ENCODE results near the gene MRM2.

Gene MRM2

DNA sequence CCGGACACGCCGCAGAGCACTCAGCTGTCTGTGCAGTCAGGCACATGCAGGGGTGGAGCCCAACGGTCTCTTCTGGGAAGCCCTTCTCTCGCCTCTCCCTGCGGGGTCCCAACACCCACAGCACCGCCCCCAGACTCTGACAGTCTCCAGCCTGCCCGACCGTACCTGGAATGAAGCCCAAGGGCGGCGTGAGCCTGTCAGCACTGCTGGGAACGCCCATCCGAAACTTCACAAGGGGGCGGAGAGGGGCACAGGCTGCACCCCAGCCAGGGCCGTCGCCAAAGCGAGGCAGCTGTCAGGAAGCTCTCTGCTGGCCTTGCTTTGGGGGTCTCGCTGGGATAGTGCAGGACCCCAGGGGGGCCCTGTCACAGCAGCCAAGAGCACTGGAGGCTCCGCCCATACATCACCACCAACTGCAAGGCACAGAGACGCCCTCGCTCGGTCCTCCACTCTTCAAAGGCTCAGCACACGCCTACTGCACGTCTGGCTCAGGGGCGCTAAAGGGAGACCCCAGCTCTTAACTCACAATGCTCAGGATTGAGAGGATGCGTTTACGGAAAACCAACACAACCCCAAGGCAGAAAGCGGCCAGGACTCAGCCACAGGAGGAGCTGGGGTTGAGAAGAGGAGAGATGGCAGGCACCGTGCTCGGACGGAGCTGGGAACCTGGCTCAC, 40.2 kb downstream of the MRM2 start:
- no peak for DNase-seq

DNA sequence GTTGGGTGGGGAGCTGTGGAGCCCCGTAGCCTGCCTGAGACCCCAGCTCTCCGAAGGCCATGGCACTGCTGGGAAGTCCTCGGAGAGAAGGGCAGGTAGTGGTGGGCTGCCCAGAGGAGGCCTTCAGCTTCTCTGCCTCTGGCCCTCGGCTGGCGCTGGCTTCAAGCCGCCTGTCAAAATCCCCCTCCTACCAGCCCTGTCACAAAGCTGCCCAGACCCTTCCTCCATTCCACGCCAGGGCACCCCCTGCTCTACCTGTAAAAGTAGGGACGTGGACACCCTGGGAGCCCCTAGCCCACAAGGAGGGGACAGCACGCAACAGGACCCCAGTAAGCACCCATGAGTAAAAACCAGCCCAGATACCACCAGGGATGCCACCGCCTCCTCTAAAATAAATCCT, 40.9 kb downstream of the MRM2 start:
- no peak for DNase-seq

DNA sequence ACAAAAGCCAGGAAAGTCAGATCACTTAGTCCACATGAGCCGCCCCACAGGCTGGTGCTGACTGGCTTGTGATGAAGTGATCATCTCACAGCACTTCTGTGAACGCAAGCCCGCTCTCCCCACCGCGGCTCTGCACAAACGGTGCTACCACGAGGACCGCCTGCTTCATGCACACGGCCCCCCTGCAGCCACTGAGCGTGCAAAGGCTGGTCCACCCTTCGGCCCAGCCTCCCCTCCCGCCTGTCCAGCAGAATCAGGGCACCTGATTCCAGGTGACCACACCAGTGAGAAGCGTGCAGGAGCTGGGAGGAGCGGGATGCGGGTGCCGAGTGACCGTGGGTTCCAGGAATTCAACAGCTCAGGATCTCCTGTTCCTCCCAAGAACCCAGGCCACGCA, 41.4 kb downstream of the MRM2 start:
- DNase-seq = no peak

DNA sequence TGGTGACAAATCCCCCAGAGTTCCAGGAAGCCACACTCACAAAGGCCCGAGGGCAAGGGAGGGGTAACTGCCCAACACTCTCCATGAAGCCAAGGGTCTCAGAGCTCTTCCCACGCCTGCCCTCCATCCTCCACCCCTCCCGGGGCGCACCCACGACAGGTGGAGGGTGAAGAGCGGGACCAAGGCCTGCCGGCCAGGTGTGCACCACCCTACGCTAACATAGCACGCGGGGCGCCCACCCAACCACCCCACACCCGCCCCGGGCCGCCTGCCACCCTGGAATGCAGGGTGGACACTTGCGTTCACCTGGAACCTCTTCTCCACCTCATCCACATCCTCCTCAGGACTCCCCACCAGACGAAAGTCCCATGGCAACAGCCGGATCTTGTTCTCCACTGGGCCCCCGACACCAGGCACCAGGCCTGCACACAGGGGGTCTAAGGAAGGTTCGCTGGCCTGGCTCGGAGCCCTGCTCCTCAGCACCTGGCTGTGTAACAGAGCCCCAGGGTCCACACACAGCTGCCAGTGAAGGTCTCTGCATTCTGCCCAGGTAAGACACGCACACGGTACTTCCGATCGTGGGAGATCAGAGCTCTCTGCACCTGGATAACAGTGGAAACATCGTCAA, 41.9 kb downstream of the MRM2 start:
- no peak for DNase-seq

DNA sequence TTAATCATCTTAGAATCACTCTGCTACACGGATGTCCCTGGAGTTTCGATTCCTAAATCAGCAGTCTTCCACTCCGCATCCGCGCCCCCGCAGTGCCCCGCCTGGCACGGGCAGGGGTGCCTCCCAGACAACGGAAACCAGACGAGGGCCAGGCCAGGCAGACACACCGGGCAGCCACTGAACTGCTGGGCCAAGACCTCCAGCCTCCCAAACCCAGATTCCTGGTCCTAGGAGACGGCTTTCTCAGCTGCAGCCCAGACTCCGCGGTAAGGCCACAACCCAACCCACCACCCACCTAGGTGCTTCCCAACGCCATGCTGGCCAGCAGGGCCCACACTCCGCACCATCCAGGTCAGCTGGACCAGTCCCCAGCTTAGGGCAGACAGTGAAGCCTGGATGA, 42.5 kb downstream of the MRM2 start:
- DNase-seq = no peak

DNA sequence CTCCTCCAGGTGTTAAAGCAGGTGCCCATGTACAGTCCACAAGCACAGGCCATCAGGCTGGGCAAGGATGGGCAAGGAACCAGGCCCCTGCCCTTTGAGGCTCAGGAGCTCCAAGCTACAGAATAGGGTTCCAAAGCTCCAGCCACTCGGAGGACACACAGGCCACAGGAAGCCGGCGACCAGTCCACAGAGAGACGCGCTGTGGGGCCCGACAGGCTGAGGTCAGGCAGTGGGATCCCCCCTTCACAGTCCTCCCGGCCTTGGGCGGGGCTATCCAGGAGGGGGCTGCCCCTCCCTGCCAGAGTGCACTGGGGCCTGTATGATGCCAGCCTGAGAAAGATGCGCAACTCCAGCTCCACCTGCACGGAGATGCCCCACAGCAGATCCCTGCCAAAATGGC, 43.2 kb downstream of the MRM2 start:
- no peak for DNase-seq

DNA sequence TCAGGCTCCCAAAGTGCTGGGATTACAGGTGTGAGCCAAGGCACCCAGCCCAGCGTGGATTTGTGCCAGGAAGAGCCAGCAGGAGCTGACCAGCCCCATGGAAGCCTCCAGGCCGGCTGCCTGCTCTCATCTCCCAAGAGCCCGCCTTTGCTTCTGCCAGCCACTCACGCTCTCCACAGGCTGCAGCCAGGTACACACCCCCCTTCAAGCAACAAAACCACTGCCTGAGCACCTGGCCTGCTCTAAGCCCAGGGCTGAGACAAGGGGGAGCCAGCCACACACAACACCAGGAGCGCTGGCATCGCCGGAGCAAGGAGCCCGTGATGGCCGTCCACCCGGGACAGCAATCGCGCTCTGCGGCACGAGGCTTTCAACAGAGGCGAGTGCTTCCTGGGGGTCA, 43.8 kb downstream of the MRM2 start:
- DNase-seq = no peak

DNA sequence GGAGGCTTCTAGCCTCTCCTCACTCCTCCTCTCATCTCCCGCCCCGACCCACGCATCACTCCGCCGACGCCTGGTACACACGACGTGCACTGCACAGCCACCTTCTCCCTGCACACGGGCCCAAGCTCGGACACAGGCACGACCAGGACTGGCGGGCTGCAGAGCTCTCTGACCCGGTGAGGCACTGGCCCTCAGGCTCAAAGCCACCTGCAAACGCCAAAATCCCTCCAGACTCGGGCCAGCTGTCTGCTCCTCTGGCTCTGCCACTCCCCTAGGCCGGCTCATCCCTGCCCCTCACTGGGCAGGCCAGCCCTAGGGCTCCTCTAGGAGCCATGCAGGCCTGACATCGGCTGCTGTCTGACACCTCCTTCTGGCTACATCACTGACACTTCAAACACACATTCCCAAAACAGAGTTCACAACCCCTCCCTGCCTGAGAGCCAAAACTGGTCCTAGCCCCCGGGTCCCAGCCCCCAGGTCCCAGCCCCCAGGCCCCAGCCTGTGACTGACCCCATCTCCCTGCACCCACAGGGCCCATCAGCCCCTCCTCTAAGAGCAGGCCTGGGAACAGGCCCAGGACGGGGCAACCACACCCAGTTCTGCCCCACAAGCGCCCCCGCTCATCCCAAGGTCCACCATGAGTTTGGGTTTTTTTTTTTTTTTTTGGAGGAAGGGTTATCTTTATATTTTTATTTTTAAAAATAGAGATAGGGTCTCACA, 44.4 kb downstream of the MRM2 start:
- no peak for DNase-seq

DNA sequence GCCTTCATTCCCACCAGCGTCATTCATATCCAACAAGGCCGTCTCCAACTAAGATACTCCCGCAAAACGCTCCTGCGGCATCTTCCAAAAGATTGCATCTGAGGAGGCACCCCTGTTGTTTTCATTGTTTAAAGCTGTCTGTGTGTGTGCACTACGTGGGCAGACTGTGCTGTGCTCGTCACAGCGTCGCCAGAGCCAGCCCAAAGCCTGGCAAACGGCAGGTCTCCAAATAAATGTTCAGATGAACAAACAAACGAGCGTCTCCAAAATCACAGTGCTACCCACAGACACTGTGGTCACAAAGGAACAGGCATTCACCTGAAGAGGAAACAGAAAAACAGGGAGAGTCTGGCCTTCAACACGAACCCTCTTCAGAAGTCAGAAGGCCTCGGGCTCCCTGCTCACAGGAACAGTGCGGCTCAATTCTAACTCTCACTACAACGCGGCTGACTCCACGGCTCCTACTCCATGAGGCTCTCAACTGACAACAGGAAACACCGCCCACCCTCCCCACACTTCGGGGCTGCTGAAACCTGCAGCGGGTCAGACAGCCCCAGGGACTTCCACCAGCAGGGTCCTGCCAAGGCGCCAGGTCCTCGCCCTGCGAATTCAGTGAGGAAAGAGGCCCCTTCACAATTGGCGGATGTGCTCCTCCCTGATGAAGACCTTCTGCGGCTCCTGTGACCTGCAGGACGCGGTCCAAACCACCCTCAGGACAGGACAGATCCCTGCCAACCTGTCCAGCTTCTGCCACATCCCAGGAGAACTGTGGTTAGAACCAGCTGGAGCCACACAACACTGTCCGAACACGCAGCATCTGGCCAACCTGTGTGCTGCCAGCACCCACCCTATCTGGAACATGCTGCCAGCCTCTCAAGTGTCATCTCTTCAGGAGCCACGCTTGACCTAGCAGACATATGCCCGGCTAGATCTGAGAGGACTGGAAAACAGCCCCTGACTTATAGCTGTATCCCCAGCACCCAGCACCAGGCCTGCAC, 45.3 kb downstream of the MRM2 start:
- DNase-seq = no peak

DNA sequence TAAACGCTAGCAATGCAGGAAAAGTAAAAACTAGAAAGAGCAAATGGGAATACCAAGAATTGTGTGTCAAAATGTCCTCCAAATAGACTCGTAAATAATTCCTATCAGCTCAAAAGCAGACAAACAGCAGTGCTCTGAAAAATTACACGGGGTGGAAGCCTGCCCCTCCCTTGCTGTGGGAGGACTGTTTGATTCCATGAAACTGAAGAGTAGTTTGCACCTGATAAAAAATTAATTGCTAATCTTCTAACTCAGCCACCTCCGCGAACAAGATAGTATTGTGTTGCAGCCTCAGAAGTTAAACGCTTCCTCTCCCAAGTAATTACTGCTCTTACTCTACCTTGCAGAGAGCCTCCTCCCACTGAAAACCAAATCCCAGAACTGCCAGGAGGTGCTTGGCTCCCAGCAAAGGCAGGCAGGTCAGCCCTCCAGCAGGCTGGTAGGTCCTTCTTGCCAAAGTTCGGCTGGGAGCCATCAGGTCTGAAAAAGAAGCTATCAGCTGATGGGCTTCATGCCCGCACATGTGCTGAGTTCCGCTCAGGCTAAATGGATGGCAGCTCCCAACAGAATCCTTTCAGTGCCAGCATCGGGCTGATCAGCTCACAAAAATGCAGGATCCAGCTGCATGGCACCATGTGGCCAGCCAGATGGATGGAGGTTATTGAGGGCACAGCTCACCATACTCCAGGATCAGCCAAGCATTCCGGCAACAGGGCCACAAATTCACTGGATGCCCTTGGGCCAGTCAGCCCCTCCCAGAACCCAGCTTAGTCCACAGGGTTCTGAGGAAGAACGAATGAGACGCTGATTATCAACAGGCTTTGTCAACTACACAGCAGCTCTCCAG, 46.4 kb downstream of the MRM2 start:
- no peak for DNase-seq

DNA sequence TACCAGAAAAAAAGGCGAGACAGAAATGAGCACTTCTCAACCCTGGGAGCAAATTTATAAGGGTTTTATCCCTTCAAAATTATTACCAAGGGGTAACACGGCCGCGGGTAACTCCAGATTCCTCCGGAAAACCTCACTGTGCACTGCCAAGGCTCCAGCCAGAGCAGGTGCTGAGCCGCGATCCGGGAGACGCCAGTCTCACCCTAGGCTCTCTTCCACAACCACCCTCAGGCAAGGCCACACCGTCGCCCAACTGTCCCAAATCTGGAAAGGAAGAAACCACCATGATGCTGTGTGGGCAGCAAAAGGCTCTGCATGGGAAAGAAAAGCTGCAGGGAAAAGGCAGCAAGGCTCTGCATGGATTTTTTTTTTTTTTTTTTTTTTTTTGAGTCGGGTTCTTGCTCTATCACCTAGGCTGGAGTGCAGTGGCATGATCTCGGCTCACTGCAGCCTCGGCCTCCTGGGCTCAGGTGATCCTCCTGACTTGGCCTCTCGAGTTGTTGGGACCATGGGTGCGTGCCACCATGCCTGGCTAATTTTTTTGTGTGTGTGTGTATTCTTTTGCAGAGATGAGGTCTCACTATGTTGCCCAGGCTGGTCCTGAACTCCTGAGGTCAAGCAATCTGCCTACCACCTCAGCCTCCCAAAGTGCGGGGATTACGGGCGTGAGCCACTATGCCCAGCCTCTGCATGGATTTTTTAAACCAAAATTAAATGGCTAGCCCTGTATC, 48.3 kb downstream of the MRM2 start:
- no peak for DNase-seq

DNA sequence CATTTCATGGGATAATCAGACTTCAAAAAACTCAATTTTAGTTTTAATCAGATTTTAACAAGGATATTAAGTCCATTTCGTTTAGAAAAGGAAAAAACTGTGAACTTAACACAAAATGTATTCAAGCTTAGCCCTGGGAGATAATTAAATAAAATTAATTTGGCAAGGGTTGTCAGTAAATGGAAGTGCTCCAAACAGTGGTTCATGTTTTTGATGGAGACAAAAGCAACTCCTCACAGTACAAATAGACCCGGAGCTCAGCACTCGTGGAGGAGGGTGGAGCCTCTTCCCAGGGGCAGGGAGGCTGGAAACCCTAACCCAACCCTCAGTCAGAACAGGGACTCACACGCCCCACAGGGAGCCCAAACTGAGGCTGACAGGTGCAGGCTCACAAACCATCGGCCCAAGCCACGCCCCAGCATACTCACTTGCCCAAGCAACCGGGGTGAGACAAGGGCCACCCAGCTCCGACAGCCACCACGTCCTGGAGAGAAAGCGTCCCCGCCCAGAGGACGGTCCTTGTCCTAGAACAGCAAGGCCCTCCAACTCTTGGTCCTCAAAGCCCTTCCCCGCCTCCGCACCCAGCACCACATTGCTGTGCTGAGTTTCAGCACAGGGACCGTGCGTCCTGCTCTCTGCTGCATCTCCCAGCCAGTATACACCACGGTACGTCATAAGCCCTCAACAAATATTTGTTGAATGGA, 49.0 kb downstream of the MRM2 start:
- no peak for DNase-seq

DNA sequence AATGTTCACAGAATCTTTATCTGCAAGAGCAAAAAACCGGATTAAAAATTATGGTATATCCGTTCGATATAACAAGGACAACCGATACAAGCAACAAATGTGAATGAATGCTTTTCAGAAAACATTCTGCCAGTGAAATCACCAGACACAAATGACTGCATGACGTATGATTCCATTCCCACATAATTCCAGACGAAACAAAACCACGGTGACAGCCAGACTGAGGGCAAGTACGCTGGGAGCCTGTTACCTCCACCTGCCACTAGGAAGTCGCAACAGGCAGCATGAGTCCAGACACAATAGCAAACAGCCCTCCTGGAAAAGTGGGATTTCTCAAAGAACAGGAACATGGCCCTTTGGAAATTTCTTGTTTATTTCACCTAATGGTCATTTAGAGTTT, 51.0 kb downstream of the MRM2 start:
- DNase-seq = no peak

DNA sequence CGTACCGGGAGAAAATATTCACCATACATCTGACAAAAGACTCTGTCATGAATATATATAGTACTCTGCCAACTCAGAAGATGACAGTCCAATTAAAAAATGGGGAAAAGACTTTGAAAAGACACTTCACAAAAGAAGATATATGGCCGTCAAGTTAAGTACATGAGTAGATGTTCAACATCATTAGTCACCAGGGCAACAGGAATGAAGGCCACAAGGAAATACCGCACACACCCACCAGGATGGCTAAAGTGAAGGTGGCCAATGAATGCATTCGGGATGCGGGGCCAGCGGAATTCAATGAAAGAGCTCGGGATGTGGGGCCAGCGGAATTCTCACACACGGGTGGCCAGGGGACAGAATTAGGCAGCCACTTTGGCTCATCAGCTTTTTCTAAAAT, 51.5 kb downstream of the MRM2 start:
- DNase-seq = no peak

DNA sequence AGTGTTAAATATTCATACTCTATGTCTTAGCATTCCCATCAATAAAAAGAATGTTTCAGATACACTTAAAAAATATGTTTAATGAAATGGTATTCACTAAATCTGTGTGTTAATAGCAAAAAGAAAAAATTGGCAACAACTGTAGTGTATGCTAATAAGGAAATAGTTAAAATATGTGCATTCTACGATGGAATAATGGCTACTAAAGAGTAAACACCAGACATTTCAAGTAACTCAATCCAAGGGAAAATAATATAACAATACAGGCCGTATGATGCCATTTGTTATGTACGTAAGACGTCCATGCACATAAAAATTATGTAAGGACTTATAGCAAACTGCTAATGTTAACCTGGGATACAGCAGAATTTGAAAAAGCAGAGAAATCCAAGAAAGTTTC, 55.8 kb downstream of the MRM2 start:
- DNase-seq = no peak

DNA sequence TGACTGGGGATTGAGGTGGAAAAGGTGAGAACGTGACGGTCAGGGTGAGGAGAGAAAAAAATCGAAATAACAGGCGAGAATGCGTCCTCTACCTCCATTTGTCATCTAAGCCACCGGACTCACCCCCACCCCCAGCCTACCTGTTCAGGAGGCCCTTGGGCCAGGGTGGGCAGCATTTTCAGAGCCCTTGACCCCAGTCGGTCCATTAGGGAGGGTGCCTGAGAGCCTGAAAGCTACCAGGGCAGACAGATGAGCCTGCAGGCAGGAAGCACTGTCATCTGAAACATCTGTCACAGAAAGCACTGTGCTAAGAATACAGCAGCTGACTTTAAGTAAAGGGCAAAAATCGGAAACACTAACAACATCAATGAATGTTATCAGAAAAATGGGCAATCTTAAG, 56.3 kb downstream of the MRM2 start:
- no peak for DNase-seq

Data from activated CD4-positive, alpha-beta T cell treated with anti-CD3 and anti-CD28 coated beads, Interleukin-2, amount 50 U/mL, for 1 hour (primary cell).